GM19351 (cell line): ENCODE data around the gene PCDHGA5.
A peak's percentile ranks its signal among the peaks of the same experiment; 100 is the strongest.
"Not testable (repeated sequence)": the region's sequence is repeated elsewhere in the genome, so short reads cannot be mapped to it uniquely, and the experiment has no call there.

Experiments
- ATAC-seq: cut with Tn5 transposase; IDR thresholded peaks from one replicate; pipeline ENCODE4 v1.9.1; 2021; ENCODE audit warnings: mild to moderate bottlenecking, moderate library complexity; ENCODE audit not compliant: unreplicated experiment

Gene PCDHGA5

DNA sequence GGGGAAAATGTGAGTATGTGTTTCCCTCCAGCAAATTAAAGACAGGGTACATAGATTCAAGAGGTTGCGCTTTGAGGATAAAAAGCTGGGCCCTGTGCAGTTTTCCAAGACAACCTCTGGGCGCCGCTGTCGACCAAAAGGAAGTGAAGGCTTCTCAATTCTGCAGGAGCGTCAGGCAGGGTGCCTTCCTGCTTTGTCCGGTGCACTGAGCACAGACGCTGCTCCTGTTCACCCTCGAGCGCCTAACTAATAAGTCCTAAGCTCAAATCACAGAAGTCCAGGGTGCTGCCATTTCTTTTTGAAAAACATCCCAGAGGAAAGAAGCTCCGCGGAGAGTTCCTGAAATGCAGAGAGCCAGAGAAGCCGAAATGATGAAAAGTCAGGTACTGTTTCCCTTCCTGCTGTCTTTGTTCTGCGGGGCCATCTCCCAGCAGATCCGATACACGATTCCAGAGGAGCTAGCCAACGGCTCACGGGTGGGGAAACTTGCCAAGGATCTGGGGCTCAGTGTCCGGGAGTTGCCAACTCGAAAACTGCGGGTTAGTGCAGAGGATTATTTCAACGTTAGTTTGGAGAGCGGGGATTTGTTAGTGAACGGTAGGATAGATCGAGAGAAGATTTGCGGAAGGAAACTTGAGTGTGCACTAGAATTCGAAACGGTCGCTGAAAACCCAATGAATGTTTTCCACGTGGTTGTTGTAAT is 13.9 kb upstream of the PCDHGA5 start, which contains the start of gene PCDHGB1:
PCDHGB1 (plus strand) TSS at position 183 of the 703 bp plus-strand sequence; CDS start at position 345, 162 bp downstream.
- ATAC-seq: peak; percentile 73

- no peak for ATAC-seq
These were observed 12.4 kb upstream of the PCDHGA5 start for GRCh38 chr5:141351591-141351990.

DNA sequence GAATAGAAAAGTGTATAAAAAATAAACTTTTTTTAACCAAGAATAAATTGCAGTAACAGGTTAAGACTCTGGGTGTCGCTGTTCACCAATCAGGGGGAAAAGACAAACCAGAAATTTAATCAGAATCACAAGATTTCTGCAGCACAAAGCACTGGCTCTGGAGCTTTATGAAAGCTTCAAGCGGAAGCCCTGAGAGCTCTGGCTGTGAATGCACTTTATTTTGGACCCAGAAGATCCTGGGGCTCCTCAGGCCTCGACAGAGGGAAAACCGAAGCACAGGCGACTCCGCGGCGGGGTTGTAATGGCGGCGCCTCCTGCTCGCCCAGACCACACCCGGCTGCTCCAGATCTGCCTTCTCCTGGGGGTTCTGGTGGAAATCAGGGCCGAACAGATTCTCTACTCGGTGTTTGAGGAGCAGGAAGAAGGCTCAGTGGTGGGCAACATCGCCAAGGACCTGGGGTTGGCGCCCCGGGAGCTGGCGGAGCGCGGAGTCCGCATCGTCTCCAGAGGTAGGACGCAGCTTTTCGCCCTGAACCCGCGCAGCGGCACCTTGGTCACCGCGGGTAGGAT is 9.0 kb upstream of the PCDHGA5 start, which contains the start of gene PCDHGA4:
PCDHGA4 (plus strand) TSS at position 122 of the 570 bp plus-strand sequence; CDS start at position 209, 87 bp downstream.
- ATAC-seq: no peak

DNA sequence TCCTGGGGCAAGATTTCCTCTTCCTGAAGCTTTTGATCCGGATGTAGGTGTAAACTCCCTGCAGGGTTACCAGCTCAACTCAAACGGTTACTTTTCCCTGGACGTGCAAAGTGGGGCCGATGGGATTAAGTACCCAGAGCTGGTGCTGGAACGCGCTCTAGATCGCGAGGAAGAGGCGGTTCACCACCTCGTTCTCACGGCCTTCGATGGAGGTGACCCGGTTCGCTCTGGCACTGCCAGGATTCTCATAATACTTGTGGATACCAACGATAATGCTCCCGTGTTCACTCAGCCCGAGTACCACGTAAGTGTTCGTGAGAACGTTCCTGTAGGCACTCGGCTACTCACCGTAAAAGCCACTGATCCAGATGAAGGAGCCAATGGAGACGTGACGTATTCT is 8.3 kb upstream of the PCDHGA5 start:
- ATAC-seq: no peak

GRCh38 chr5:141356133-141356532 is 7.8 kb upstream of the PCDHGA5 start:
- no peak for ATAC-seq

- ATAC-seq: no peak
These were observed 7.0 kb upstream of the PCDHGA5 start for GRCh38 chr5:141356950-141357349.

DNA sequence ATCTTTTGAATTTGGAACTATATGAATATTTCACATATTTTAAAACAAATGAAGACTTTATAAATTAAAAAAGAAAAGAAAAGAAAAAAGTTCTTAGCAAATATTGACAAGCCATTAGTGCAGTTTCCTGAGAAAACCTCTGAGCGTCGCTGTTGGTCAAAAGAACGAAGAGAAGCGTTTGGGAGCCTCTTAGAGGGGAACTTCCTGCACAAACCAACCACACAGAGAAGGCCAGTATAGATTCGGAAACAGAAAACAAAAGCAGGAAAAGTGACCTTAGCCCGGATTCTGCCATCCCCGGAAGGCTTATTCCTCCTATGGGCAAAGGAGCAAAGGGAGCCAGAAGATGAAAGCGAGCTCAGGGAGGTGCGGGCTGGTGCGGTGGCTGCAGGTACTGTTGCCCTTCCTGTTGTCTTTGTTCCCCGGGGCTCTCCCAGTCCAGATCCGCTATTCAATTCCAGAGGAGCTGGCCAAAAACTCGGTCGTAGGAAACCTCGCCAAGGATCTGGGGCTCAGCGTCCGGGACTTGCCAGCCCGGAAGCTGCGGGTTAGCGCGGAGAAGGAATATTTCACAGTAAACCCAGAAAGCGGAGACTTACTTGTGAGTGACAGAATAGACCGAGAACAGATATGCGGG is 4.1 kb upstream of the PCDHGA5 start, which contains the start of gene PCDHGB2:
PCDHGB2 (plus strand) TSS at position 205 of the 637 bp plus-strand sequence; CDS start at position 347, 142 bp downstream.
- ATAC-seq: peak; percentile 81

- no peak for ATAC-seq
These were observed 3.3 kb upstream of the PCDHGA5 start for GRCh38 chr5:141360685-141361084.

DNA sequence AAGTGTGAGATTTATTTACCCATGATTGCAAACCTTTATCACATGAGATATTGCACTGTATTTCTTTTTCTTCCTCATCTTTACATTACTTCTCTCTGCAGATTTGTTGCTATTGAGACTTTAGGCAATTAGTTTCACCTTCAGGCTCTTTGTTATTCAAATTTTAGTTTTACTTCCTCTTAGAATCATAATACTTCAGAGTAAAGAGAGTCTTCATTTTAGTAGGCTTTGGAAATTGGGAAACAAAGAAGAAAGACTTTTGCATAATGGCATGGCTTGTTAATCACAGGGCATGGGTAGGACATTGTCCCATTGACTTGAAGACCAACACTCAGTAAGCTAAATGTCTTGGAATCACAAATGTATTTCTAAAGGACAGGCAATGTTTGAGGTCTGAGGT is 1.2 kb upstream of the PCDHGA5 start:
- ATAC-seq: no peak

DNA sequence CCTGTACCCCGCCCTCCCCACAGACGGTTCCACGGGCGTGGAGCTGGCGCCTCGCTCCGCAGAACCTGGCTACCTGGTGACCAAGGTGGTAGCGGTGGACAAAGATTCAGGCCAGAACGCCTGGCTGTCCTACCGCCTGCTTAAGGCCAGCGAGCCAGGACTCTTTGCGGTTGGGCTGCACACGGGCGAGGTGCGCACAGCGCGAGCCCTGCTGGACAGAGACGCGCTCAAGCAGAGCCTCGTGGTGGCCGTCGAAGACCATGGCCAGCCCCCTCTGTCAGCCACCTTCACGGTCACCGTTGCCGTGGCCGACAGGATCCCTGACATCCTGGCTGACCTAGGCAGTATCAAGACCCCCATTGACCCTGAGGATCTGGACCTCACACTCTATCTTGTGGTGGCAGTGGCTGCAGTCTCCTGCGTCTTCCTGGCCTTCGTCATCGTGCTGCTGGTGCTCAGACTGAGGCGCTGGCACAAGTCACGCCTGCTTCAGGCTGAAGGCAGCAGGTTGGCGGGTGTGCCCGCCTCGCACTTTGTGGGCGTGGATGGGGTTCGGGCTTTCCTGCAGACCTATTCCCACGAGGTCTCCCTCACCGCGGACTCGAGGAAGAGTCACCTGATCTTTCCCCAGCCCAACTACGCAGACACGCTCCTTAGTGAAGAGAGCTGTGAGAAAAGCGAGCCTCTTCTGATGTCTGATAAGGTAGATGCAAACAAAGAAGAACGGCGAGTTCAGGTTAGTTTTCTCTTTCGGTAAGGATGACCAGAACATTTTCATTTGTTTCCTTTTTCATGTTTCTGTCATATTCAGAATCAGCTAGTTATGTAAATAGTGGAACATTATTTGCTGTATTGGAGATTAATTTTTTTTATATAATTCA is 2.3 kb downstream of the PCDHGA5 start:
- ATAC-seq: no peak

- peak; percentile 99 for ATAC-seq
These were observed 6.3 kb downstream of the PCDHGA5 start, which contains the start of gene PCDHGB3 for GRCh38 chr5:141369994-141370848. PCDHGB3 (plus strand) TSS chr5:141370242; CDS start chr5:141370395, 153 bp downstream.

- ATAC-seq: no peak
These were observed 7.9 kb downstream of the PCDHGA5 start for GRCh38 chr5:141371572-141372475.

DNA sequence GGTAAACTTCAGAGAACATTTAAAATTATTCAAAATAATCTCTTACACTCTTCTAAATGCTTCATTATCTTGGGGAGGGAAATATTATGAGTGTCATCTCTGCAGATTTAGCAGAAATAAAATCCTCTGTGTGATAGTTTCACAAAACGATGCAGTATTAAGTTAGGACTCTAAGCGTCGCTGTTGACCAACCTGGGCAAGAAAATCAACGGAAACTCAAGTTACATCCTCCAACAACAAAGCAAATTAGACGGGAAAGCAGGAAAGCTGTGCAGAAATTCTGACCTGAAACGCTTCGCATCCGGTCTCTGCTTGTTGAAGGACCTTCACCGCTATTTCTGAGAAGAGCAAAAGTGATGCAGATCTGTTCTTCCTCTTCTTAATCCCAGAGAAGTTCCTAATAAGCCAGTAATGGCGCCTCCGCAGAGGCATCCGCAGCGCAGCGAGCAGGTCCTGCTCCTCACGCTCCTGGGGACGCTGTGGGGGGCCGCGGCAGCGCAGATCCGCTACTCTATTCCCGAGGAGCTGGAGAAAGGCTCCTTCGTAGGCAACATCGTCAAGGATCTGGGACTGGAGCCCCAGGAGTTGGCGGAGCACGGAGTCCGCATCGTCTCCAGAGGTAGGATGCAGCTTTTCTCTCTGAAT is 9.8 kb downstream of the PCDHGA5 start, which contains the start of gene PCDHGA6:
PCDHGA6 (plus strand) TSS at position 219 of the 645 bp plus-strand sequence; CDS start at position 412, 193 bp downstream.
- no peak for ATAC-seq

- no peak for ATAC-seq
These were observed 10.7 kb downstream of the PCDHGA5 start for GRCh38 chr5:141374627-141375026.

DNA sequence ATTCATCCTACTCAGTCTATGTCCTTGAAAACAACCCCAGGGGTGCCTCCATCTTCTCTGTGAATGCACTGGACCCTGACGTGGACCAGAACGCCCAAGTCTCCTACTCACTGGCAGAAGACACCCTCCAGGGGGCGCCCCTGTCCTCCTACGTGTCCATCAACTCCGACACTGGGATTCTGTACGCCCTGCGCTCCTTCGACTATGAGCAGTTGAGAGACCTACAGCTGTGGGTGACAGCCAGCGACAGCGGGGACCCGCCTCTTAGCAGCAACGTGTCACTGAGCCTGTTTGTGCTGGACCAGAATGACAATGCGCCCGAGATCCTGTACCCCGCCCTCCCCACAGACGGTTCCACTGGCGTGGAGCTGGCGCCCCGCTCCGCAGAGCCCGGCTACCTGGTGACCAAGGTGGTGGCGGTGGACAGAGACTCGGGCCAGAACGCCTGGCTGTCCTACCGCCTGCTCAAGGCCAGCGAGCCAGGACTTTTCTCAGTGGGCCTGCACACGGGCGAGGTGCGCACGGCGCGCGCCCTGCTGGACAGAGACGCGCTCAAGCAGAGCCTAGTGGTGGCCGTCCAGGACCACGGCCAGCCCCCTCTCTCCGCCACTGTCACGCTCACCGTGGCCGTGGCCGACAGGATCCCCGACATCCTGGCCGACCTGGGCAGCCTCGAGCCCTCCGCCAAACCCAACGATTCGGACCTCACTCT is 11.6 kb downstream of the PCDHGA5 start:
- ATAC-seq: not testable (repeated sequence)

GRCh38 chr5:141382469-141383294 is 18.7 kb downstream of the PCDHGA5 start, which contains the start of gene PCDHGA7:
PCDHGA7 (plus strand) TSS chr5:141382742; CDS start chr5:141382900, 158 bp downstream.
- ATAC-seq: no peak
